Fibroblast of skin of right biceps (primary cell): ENCODE results near the gene KCNQ4.
A peak's percentile ranks its signal among the peaks of the same experiment; 100 is the strongest.

Experiments used
- DNase-seq: peaks from one replicate; pipeline ENCODE4 v3.0.0-alpha.2; 2013

KCNQ4 gene

DNA sequence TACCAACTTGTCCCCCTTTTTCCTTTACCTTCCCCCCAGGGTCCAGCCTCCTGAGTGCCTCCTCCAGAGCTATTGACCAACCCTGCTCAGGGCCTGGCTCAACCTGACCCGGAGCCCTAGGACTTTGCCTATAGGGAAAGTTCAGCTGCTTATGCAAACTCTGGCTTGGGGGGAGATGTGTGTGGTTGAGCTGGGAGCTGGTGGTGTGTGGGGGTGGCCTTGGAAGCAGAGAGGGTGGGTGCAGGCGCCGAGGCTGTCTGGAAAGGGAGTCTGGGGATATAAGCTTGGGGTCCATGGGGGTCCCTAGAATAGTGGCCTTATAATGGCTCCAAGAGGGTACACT, 14.1 kb downstream of the KCNQ4 start:
- no peak for DNase-seq

DNA sequence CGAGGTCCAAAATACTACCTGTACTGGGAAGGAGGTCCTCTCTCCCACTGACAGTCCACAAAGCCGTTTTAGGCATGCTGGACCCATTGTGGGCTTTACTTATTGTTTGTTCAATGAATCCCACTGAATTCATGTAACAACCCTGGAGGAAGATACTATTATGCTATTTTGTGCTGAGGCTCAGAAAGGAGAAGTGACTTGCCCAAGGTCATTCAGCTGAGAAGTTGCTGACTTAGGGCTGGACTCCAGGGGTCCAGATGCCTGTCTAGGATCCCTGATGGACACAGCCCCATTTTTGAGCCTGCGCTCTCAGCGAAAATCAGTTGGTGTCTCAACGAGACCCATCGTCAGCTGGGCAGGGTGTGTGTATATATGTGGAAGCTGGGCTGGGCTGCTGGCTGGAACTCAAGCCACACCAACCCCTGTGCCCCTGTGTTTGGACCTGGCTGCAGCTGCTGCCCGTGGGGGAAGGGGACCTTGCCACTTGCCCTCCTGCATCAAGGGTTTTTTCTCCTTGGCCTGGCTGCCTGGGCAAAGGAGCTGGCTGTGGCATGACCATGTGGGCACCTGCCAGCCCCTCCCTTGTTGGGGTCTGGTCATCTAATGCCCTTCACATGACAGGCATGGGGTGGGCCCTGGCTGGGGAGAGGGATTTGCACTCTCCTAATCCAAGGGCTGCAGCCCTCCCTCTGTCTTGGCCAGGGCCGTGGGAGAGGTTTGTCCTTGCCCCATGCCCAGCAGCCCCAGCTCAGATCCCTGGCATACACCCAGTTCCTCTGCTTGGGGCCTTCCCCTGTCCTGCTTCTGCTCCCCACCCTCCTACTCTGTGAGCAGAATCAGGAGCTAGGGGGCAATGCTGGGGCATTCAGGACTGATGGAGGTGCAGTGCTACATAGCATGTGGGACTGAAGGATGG, 15.0 kb downstream of the KCNQ4 start:
- no peak for DNase-seq

DNA sequence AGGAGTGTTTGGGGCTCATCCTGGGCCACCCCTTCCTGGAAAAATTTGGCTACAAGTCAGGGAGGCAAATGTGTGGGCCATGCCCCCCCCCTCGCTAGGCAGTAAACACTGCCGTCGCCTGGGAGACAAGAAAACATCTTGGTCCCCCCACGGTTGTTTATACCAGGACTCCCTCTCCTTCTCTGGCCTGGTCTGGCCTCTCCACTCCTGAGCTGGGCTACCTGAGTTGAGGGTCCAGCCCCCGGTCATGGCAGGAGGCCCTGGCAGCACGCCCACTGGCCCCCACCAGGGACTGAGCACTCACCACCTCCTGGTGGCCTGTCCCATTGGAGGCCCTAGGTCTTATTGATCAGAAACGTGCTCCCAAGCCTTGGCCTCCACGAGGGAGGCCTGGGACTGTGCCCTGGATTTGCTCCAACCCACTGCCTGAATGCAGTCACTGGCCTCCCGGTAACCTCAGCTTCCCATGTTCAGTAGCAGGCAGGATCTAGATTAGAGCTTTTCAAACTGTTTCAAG, 15.8 kb downstream of the KCNQ4 start:
- DNase-seq, result peak; percentile 33

DNA sequence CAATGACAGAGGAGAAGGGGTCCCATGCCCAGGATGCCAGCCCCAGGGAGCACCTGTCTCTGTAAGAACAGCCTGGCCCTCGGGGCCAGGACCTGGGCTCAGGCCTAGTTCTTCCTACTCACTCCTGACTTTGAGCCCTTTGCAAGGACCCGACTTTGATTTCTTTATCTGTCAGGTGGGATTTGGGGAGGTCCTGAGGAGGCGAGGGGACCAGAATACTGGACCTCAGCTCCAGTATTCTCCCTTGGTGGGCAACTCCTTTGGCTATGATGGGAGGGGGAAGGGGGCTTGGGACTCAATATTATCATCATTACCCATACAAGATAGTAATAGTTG, 18.1 kb downstream of the KCNQ4 start:
- no peak for DNase-seq

DNA sequence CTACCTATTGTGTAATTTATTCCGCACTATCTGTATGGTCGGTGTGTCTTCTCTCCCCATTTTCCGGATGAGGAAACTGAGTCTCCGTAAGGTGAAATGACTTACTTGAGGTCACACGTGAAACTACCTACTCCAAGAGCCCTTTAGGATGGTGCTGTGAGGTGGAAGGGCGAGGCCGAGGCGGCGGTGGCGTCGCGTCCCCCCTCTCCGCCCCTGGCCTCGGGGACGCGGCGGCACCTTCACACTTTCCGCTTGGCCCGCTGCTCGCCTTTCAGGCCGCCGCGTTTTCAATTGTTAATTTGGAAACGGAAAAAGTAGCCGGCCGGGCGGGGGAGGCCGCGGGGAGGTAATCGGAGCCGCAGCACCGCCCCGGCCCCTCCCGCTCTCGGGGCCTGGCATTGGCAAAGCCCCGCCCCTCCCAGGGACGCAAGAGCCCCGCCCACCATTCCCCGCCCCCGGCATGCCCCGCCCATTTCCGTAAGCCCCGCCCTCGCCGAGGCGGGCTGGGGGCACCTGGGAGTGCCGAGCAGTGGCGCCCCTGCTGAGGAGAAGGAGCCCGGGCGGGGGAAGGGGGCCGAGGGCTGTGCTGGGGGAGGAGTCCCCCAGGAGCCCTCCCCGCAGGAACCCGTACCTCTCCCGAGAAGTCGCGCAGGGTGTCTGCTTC, 18.6 kb downstream of the KCNQ4 start:
- DNase-seq, result peak; percentile 81

DNA sequence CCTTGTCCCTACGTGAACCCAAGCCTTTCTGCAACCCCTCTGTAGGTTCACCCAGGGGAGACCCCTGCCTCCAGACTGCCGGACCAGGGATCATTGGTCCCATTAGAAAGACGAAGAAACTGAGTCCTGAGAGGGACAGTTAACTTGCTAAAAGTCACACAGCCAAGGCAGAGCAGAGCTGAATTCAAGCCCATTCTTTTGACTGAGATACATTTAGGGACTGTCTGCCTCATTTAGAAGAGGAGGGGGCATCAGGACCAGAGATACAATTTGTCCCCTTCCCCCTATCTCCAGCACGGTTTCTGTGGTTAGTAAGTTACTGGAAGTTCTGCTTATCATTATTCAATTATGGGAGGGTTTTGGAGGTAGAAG, 19.1 kb downstream of the KCNQ4 start:
- no peak for DNase-seq

DNA sequence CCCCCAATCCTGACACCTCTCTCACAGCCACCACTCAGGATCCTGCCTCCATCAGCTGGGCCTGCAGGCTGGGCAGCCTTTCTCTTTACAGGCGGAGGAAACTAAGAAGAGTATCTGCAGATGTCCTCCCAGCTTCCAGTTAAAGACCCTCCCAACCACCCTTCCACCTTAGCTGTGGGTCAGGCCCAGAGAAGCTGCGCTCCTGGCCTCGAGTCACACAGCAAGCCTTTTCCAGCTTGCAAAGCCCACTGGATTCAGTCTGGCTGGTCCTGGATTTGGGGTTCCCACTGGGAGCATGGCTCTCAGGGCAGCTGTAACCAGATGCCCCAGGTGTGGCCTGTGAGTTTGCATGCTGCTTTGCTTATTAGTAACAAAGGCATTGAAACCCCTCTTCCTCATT, 19.9 kb downstream of the KCNQ4 start:
- no peak for DNase-seq

DNA sequence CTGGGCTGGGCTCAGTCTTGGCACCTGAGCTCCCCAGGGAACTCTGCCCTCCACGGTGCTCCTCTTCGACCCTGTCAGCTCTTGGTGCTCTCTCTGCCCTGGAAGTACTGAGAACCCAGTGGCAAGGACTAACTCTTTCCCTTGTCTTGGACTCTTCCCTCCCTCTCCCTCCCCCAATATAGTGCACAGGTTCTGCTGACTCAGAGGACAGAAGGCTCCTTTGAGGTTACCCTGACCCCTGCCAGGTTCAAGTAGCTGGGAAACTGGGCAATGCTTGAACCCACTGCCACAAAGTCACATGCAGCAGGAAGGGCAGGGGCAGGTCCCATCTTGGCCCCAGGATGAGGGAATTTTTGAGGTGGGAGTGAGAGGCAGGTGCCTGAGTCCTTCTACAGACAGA, 20.3 kb downstream of the KCNQ4 start:
- DNase-seq, result no peak

DNA sequence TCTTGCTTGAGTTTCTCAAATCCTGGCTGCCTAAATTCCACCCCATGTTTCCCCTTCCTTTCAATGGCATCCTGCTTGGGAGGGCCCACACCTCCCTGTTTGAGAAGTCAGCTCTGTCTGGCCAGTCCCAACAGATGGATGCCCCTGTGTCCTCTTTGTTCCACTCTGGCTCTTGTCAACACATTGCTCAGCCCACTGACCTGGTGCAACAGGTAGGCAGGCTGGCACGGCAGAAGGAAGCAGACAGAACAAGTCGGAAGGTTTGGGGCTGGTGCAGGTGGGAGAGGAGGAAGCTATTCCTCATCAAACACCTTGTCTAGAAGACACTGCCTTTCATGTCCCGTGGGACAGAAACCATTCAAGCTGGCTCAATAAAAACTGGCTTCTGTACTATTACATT, 22.7 kb downstream of the KCNQ4 start:
- no peak for DNase-seq

DNA sequence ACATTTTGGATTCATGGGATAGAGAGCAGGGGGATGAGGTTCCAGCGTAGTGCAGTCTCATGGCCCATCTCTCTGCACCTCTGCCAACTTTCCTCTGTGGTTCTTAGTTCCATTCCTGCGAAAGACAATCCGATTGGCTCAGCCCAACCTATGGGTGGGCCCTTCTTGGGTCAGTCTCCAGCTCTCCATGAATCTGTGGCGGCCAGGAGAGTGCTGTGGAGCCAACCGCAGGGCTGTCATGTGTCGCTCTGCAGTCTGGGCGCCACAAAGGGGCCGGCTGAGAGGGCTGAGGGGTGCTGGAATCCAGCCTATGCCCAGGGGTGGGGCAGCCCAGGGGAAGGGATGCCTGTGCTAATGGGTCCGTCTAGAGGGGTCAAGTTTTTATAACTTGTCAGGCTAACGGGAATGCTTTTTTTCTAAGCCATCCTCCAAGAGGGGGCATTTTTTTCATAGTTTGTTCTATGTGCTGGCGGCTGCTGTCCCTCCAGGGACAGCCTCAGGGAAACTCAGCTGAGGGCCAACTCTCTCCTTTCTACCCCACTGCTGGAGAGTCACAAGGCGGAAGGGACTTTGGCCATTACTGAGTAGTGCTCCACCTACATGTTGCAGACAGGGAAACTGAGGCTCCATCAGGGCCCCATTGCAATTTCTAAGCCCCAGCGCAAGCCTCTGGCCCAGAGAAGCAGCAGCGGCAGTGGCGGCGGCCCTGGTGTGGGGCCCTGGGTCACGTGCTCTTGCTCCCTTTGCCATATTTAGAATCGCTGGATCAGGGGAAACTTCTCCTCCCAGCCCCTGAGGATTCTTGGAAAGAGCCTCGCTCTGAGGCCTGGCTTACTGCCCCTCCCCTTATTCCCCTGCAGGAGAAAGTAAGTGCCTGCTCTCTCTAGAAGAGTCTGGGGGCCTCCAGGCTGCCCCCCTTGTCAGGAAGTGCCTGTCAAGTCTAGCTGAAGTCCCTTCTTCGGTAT, 23.4 kb downstream of the KCNQ4 start:
- DNase-seq, result no peak

DNA sequence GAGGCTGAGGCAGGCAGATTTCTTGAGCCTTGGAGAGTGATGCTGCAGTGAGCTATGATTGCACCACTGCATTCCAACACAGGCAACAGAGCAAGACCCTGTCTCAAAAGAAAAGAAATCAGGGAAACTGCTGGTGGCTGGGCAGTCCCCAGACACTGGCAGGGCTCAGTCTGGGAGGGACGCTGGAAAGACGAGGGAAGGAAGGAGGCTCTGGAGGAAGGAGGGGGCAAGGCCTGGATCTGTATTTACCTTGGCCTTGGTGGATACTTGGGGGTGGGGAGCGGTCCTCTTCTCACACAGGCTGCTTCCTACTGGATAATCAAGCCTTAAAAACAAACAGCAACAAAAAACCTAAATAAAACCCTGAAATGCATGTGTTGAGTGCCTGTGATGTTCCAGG, 24.4 kb downstream of the KCNQ4 start:
- no peak for DNase-seq

DNA sequence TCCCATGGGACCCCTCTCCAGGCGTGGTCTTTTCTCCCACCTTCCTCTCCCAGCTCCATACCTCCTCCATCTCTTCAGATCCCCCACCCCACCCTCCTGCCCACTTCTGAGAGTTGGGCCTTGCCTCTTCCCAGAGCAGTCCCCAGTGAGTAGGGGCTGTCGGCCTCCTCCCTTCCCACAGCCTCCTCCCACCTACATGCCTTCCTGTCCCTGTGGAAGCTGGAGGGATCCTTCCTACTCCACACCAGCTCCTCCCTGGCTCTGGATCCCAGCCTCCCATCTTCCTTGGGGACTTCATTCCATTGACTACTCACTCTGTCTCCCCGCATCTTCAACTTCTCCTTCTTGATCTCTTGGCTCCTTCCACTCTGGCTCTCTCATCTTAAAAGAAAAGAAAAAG, 24.9 kb downstream of the KCNQ4 start:
- DNase-seq, result no peak

DNA sequence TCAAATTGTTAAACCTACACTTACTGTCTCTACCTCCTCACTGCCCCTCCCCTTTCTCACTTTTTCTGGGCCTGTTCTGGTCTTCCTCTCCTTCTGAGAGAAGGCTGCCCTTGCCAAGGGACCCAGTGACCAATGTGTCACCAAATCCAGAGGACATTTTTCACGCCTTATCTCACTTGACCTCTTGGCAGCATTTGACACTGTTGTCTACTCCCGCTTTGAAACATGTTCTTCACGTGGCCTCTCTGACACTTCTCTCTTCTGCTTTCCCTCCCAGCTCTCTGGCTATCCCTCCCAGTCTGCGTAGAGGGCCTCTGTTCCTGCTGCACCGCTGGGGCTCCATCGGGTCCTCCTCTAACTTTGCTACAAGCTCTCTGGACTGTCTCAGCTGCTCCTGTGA, 25.3 kb downstream of the KCNQ4 start:
- DNase-seq, result no peak

DNA sequence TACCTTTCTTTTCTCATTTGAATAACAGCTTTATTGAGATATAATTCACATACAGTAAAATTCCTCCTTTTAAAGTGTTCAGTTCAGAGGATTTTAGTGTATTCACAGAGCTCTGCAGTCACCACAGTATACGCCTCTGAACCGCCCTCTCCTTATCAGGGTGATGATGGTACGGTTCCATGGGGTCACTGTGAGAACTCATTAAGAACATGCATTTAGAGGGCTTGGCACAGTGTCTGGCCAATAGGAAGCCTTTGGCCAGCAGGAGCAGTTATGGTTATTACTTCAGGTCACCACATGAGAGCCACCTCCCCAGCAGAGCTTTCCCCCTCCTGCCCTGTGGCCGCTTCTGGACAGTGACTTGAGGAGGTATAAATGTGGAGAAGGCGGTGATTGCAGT, 27.3 kb downstream of the KCNQ4 start:
- DNase-seq, result no peak

DNA sequence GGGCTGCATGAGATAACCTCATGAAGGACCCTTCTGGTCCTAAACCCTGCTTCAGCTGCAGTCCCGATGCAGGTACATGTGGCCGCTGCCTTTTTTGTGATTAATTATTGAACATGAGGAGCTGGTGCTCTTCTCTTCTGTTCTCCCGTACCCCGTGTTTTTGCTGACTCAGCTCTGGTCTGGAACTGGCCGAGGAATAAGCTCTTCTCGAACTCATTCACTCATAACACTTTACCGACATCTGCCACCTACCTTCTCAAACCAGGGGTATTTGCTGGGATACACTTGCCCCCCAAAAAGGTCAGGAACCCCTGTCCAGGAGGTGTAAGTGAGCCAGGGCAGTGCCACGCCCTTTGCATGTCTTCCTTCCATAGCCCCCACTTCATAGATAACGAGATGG, 31.8 kb downstream of the KCNQ4 start:
- DNase-seq, result no peak

DNA sequence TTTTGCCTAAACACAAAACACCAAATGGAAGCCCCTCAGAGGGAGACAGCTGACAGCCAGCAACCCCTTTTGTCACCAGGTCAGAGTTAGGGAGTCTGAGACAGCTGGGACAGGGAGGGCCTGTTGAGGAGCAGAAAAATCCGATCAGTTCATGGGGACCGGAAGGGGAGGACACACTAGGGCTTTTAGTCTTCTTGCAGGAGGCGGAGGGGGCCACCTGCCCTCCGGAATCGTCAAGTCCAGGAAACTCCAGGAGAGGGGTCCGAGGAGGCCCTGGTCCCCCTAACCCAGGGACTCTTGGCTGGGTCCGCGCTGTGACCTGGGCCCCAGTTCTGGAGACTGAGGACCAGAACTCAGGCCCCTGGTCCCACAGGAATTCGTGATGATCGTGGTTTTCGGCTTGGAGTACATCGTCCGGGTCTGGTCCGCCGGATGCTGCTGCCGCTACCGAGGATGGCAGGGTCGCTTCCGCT, 34.2 kb downstream of the KCNQ4 start:
- no peak for DNase-seq

DNA sequence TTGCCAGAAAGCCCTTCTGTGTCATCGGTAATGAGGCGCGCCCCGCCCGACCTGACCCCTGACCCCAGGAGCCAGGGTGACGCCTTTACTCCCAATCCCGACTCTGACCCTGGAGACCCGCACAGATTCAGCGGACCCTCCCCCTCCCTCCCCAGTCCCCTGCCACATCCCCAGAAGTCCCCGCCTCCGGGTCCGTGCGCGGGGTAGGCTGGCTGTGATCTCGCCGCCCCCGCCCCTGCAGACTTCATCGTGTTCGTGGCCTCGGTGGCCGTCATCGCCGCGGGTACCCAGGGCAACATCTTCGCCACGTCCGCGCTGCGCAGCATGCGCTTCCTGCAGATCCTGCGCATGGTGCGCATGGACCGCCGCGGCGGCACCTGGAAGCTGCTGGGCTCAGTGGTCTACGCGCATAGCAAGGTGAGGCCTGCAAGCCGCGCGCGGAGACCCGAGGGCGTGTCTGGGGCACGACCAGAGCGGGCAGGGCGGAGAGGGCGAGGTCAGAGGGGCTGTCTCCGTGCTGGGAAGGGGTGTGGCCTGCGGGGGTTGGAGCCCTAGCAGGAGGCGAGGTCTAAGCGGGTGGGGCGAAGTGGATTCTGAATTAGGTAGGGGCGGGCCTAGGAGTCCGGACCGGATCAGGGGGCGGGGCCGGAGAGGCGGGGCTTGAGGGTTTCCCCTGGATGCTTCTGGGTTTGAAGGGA, 34.8 kb downstream of the KCNQ4 start:
- peak; percentile 44 for DNase-seq

DNA sequence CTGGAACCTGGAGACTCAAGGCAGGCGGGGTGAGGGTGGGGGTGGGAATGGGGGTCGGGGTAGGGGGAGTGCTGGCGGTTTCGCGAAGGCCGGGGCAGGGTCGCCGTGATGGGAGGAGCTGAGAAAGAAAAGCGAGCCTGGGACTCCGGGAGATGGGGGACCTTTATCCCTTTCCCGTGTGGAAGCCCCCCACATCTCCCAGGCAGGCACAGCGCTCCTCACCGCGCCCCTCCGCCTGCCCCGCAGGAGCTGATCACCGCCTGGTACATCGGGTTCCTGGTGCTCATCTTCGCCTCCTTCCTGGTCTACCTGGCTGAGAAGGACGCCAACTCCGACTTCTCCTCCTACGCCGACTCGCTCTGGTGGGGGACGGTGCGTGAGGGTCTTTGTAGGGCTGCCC, 35.5 kb downstream of the KCNQ4 start:
- DNase-seq, result no peak

DNA sequence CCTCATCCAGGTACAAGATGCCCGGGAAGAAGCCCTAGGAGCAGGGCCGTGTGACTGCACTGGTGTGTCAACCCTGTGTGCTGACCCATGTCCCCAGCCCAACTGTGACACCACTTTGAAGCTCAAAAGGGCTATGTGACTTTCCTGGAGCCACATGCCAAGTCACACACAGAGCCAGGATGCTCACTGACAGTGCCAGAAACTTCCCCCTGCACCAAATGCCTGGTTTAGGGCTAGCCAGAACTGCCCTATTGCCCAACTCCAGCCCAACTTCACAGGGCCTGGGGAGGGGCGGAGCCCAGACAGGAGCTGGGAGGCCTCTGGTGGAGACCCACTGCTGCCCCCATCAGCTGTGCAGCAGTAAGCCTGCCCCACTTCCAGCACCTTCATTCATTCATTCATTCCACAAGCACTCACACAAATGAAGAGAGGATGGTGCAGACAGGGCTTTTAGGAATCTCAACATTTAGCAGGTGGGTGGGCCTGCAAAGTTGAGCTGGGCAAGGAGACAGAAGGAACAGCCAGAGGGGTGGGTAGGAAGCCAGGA, 36.7 kb downstream of the KCNQ4 start:
- no peak for DNase-seq

DNA sequence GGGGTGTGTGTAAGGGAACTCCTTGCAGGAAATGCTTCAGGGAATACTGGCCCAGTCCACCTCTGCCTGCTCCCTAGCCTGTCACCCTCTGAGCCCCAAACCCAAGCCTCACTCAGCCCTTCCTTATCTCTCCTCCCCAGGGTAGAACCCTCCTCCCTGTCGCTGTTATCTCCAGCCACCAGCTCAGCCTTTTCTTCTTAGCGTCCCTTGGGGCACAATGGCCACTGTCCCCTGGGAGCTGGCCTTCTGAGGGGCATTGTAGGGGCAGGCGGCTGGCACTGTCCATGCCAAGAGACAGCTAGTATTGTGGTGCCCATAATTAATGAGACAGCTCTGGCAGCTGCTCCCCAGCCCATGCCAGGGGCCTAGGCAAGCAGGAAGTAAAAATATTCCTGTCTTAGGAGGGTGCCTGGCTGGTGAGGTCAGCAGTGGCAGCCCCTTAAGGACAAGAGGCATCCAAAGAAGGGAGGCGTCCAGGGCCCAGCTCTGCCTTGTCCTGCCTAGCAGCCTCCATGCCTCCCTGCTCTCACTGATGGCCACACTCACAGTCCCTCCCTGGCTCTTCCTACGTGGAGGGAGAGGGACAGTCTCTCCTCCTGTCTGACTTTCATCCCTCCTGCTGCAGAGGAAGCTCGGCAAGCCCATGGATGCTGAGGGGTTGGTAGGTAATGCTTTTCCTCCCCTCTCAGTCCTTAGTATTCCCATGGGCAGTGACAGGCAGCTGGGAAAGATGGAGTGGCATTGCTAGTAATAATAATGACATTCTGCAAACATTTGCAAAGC, 37.5 kb downstream of the KCNQ4 start:
- no peak for DNase-seq

DNA sequence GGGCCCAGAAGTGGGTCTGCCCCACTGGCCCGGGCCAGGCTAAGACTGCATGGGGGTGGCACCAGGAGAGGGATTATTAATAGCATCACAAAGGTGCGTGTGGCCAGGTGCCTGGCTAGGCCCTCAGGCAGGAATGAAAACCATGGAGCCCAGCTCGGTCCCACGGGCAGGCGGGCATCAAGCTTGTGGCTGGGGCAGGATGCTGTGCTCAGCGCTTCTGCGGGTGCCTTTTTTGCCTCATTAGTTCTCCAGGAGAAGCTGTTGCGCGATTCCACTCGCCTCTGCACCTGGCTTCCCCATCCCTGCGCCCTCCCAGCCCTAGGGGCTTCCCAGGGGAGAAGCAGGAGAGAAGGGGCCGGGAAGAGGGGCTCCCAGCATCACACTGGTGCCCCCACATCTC, 39.3 kb downstream of the KCNQ4 start:
- DNase-seq, result no peak

DNA sequence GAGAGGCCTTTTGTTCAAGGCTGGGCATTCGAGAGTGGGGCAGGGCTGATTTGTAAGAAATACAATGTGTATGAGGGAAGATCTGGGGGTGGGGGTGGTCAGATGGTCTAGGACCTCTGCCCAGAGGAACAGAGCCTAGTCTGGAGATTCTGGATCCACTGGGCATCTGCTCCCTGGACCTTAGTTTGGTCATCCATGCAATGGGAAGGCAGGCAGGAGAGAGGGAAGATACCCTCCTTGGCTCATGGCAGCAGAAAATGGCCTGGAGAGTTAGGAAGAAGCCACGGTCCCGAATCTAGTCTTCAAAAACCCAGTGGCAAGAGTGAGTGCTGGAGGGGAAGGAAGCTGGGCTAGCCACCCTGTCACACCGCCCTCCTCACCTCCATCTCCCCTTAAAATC, 39.8 kb downstream of the KCNQ4 start:
- no peak for DNase-seq
